IgD-negative memory B cell (primary cell): Measurements from ENCODE around the gene KLHDC7B. TPM values are rescaled to one million over a fixed set of nuclear protein-coding genes. Genes with fewer than 3 reads are reported as not detected.

Experiments used
- H3K27ac Mint-ChIP-seq, 3 donors: one replicate each; pipeline ENCODE4 v1.8.0; 2020 to 2022; ENCODE audit warnings: mild to moderate bottlenecking in 3 of 3, mixed read lengths in 3 of 3, moderate library complexity in 1 of 3
- H3K27me3 Mint-ChIP-seq: one replicate; pipeline ENCODE4 v1.8.0; 2021; ENCODE audit warnings: mixed read lengths
- H3K36me3 Mint-ChIP-seq: one replicate; pipeline ENCODE4 v1.8.0; 2020; ENCODE audit warnings: mild to moderate bottlenecking, mixed read lengths
- H3K4me1 Mint-ChIP-seq, 3 donors: one replicate each; pipeline ENCODE4 v1.8.0; 2020 to 2022; ENCODE audit warnings: mixed read lengths in 3 of 3, mild to moderate bottlenecking in 1 of 3
- H3K4me3 Mint-ChIP-seq, 4 donors: one replicate each; pipeline ENCODE4 v1.8.0; 2020 to 2022; ENCODE audit warnings: mild to moderate bottlenecking in 4 of 4, mixed read lengths in 4 of 4, moderate library complexity in 3 of 4
- H3K9me3 Mint-ChIP-seq, 3 donors: one replicate each; pipeline ENCODE4 v1.8.0; 2020 to 2021; ENCODE audit warnings: mixed read lengths in 3 of 3, mild to moderate bottlenecking in 1 of 3
- polyA plus RNA-seq: library from polyadenylated mRNA; unstranded; fragments of 300-500 nt; fragmentation: Illumina TruSeq; gene quantifications from one replicate; pipeline ENCODE4 v1.2.3, GENCODE V29; 2021

The KLHDC7B gene
- polyA plus RNA-seq, 1 donor from 2014 or later = 4.7 TPM

GRCh38 chr22:50546326-50547262 lies 895 bp downstream of the KLHDC7B start:
- Mint-ChIP-seq H3K36me3 (no peaks in the 10 kb centered on the region), H3K4me3 (peak overlapping the region in 1 of 4 donors; percentile 62), H3K27ac (peak overlapping the region in 1 of 3 donors; percentile 88), H3K9me3 (no peaks in the 10 kb centered on the region), H3K27me3 (no peaks in the 10 kb centered on the region), H3K4me1 (peaks cover 8 to 25% (median 19%) of the 10 kb centered on the region in 3 donors)

DNA sequence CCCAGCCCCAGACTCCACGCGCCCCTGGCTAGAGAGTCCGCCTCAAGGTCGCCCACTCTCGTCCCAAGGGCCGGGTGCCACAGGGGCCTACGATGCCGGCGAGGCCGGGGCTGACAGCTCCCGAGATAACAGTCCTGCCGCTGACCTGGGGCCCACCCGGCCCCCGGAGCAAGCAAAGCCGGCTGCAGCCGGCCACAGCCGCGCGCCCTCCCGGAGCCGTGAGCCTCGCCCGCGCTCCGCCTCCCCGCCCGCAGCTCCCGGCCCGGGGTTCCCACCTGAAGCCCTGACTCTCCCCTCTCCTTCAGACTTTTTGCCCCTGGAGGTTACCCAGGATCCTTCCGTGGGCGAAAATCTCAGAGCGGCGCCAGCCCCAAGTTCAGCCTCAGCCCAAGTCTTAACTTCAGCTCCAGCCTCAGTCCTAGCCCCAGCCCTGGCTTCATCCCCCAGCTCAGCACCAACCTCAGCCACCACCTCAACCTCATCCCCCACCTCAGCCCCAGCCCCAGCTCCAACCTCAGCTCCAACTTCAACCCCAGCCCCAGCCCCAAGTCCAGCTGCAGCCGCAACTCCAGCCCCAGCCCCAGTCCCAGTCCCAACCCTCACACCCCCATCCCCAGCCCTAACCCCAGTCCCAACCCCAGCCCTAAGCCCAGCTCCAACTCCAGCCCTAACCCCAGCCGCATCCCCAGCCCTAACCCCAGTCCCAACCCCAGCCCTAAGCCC lies 1.7 kb downstream of the KLHDC7B start:
- Mint-ChIP-seq H3K27me3 (no peaks in the 10 kb centered on the region), H3K27ac (peak overlapping the region; percentile 71 to 86 (median 78)), H3K4me1 (peaks cover 3 to 19% (median 12%) of the 10 kb centered on the region in 3 donors), H3K4me3 (peak overlapping the region in 2 of 4 donors; percentile 60 to 85), H3K36me3 (no peaks in the 10 kb centered on the region), H3K9me3 (no peaks in the 10 kb centered on the region)

- H3K4me3 Mint-ChIP-seq = peak overlapping the region; percentile 45 to 87 (median 68)
- H3K27me3 Mint-ChIP-seq = no peaks in the 10 kb centered on the region
- peaks cover 0 to 16% (median 9%) of the 10 kb centered on the region in 3 donors for H3K4me1 Mint-ChIP-seq
- peak overlapping the region; percentile 71 to 85 (median 78) for H3K27ac Mint-ChIP-seq
- H3K36me3 Mint-ChIP-seq = no peaks in the 10 kb centered on the region
- H3K9me3 Mint-ChIP-seq = no peaks in the 10 kb centered on the region
These were observed 2.6 kb downstream of the KLHDC7B start for GRCh38 chr22:50548040-50548920.

DNA sequence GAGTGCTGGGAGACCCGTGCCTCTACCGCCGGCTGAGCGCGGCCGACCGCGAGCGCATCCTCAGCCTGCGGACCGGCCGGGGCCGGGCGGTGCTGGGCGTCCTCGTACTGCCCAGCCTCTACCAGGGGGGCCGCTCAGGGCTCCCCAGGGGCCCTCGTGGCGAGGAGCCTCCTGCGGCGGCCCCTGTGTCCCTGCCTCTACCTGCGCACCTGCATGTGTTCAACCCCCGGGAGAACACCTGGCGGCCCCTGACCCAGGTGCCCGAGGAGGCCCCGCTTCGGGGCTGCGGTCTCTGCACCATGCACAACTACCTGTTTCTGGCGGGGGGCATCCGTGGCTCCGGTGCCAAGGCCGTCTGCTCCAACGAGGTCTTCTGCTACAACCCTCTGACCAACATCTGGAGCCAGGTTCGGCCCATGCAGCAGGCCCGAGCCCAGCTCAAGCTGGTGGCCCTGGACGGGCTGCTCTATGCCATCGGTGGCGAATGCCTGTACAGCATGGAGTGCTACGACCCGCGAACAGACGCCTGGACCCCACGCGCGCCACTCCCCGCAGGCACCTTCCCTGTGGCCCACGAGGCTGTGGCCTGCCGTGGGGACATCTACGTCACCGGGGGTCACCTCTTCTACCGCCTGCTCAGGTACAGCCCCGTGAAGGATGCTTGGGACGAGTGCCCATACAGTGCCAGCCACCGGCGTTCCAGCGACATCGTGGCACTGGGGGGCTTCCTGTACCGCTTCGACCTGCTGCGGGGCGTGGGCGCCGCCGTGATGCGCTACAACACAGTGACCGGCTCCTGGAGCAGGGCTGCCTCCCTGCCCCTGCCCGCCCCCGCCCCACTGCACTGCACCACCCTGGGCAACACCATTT lies 3.5 kb downstream of the KLHDC7B start:
- Mint-ChIP-seq H3K4me1 (peaks cover 0 to 16% (median 9%) of the 10 kb centered on the region in 3 donors), H3K27me3 (no peaks in the 10 kb centered on the region), H3K4me3 (peak overlapping the region; percentile 75 to 87 (median 79)), H3K9me3 (no peaks in the 10 kb centered on the region), H3K36me3 (no peaks in the 10 kb centered on the region), H3K27ac (peak overlapping the region in 2 of 3 donors; percentile 69 to 80)

GRCh38 chr22:50550395-50550794 lies 4.7 kb downstream of the KLHDC7B start:
- H3K36me3 Mint-ChIP-seq = no peaks in the 10 kb centered on the region
- no peaks in the 10 kb centered on the region for H3K27me3 Mint-ChIP-seq
- peak overlapping the region; percentile 17 to 88 (median 66) for H3K4me3 Mint-ChIP-seq
- H3K27ac Mint-ChIP-seq = no peak overlapping the region
- peaks cover 0 to 11% (median 9%) of the 10 kb centered on the region in 3 donors for H3K4me1 Mint-ChIP-seq
- no peaks in the 10 kb centered on the region for H3K9me3 Mint-ChIP-seq

DNA sequence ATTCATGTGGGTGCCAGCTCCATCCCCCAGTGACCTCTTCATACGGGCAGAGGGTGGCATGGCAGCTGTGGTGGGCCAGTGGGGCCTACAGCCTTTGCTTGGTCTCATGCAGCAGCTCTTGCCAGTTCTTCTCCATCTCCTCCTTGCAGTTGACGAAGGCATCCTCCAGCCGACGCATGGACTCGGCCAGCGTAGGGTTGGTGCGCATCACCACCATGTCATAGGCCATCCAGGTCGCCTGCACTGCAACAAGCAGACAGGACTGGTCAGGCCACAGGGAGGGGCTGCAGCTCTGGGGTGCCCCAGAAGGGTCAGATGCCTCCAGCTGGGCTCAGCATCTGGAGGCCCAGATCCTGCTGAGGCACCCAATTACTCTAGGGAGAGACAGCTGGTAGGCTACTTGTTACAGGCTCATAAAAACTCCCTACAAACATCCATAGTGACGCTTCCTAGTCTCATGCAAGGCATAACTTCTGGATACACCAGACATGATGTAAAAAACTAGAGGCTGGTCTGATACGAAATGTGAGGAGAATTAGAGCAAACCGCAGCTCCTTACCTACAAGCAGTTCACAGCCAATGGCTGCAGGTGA lies 5.6 kb downstream of the KLHDC7B start:
- no peaks in the 10 kb centered on the region for H3K36me3 Mint-ChIP-seq
- peak overlapping the region in 1 of 4 donors; percentile 58 for H3K4me3 Mint-ChIP-seq
- H3K9me3 Mint-ChIP-seq = no peaks in the 10 kb centered on the region
- no peaks in the 10 kb centered on the region for H3K27me3 Mint-ChIP-seq
- no peak overlapping the region for H3K27ac Mint-ChIP-seq
- H3K4me1 Mint-ChIP-seq = peaks cover 0 to 11% (median 7%) of the 10 kb centered on the region in 3 donors

GRCh38 chr22:50553310-50553709 lies 7.6 kb downstream of the KLHDC7B start:
- Mint-ChIP-seq H3K36me3 (no peaks in the 10 kb centered on the region), H3K9me3 (no peaks in the 10 kb centered on the region)

GRCh38 chr22:50556703-50557102 lies 11.0 kb downstream of the KLHDC7B start:
- Mint-ChIP-seq H3K27ac (no peak overlapping the region), H3K9me3 (no peaks in the 10 kb centered on the region), H3K4me1 (no peaks in the 10 kb centered on the region), H3K27me3 (peaks cover 1% of the 10 kb centered on the region), H3K4me3 (peak overlapping the region in 1 of 4 donors; percentile 9), H3K36me3 (no peaks in the 10 kb centered on the region)

More at GRCh38 chr22:50553310-50553709, 7.6 kb downstream of the KLHDC7B start:
- H3K27me3 Mint-ChIP-seq = no peaks in the 10 kb centered on the region
- H3K4me1 Mint-ChIP-seq = peaks cover 0 to 9% (median 3%) of the 10 kb centered on the region in 3 donors
- H3K4me3 Mint-ChIP-seq = no peak overlapping the region
- no peak overlapping the region for H3K27ac Mint-ChIP-seq

- H3K27ac Mint-ChIP-seq = peak overlapping the region in 1 of 3 donors; percentile 65
- H3K27me3 Mint-ChIP-seq = peaks cover 4% of the 10 kb centered on the region
- H3K4me1 Mint-ChIP-seq = peaks cover 0 to 8% (median 2%) of the 10 kb centered on the region in 3 donors
- H3K4me3 Mint-ChIP-seq = peak overlapping the region in 1 of 4 donors; percentile 16
- H3K9me3 Mint-ChIP-seq = no peaks in the 10 kb centered on the region
- no peaks in the 10 kb centered on the region for H3K36me3 Mint-ChIP-seq
These were observed 14.3 kb downstream of the KLHDC7B start for GRCh38 chr22:50560034-50560433.

- H3K4me3 Mint-ChIP-seq = peak overlapping the region in 3 of 4 donors; percentile 16 to 74 (median 43)
- H3K27ac Mint-ChIP-seq = peak overlapping the region; percentile 2 to 81 (median 59)
- H3K9me3 Mint-ChIP-seq = no peaks in the 10 kb centered on the region
These were observed 16.0 kb downstream of the KLHDC7B start for GRCh38 chr22:50561401-50562358.

GRCh38 chr22:50562523-50563412 lies 17.1 kb downstream of the KLHDC7B start, which contains the start of gene SYCE3:
Gene SYCE3, minus strand, starts transcription at chr22:50562919. Its CDS starts 6,514 bp downstream, at chr22:50556405.
- Mint-ChIP-seq H3K27ac (peak within 1 kb of the TSS; percentile 2 to 88 (median 81)), H3K4me3 (peak within 1 kb of the TSS; percentile 85 to 95 (median 93)), H3K9me3 (no peaks in the 10 kb centered on the region), H3K36me3 (peaks cover 4% of the 10 kb centered on the region), H3K27me3 (peaks cover 4% of the 10 kb centered on the region), H3K4me1 (peaks cover 0 to 8% (median 2%) of the 10 kb centered on the region in 3 donors)

More at GRCh38 chr22:50561401-50562358, 16.0 kb downstream of the KLHDC7B start:
- Mint-ChIP-seq H3K4me1 (peaks cover 0 to 8% (median 2%) of the 10 kb centered on the region in 3 donors), H3K36me3 (peaks cover 2% of the 10 kb centered on the region), H3K27me3 (peaks cover 4% of the 10 kb centered on the region)
